Activated CD8-positive, alpha-beta T cell treated with anti-CD3 and anti-CD28 coated beads for 36 hours (primary cell): ENCODE results near the gene COA6. TPM values are rescaled to one million over a fixed set of nuclear protein-coding genes. Genes with fewer than 3 reads are reported as not detected.

Experiments used
- ATAC-seq: fragments of 200-7000 bp; cut with Tn5 transposase; one replicate; pipeline ENCODE4 v1.10.0; 2021; ENCODE audit warnings: mild to moderate bottlenecking, moderate library complexity
- CTCF ChIA-PET: fragments of 350-600 bp; sonication (Branson Sonifier 250); formaldehyde crosslinking; loops from one replicate; lab custom pipeline; 2021; ENCODE audit warnings: antibody characterized with exemption; lab: Charles Lee
- POLR2A ChIA-PET: fragments of 350-600 bp; sonication (Branson Sonifier 250); formaldehyde crosslinking; loops from one replicate; lab custom pipeline; 2021; ENCODE audit warnings: antibody characterized with exemption; lab: Charles Lee
- DNase-seq: peaks from one replicate; pipeline ENCODE4 v3.0.0-alpha.2; 2020
- H3K27ac Mint-ChIP-seq: one replicate; pipeline ENCODE4 v1.8.0; 2021; ENCODE audit warnings: mild to moderate bottlenecking, mixed read lengths
- H3K27me3 Mint-ChIP-seq: one replicate; pipeline ENCODE4 v1.8.0; 2021; ENCODE audit warnings: mixed read lengths
- H3K36me3 Mint-ChIP-seq: one replicate; pipeline ENCODE4 v1.8.0; 2021; ENCODE audit warnings: low read depth, mixed read lengths
- H3K4me1 Mint-ChIP-seq: one replicate; pipeline ENCODE4 v1.8.0; 2021; ENCODE audit warnings: low read depth, mixed read lengths
- H3K4me3 Mint-ChIP-seq: one replicate; pipeline ENCODE4 v1.8.0; 2021; ENCODE audit warnings: mild to moderate bottlenecking, moderate library complexity, mixed read lengths
- H3K9me3 Mint-ChIP-seq: one replicate; pipeline ENCODE4 v1.8.0; 2021; ENCODE audit warnings: mixed read lengths
- CTCF ChIP-seq: fragments of 200-600 bp; IDR thresholded peaks from one replicate; pipeline ENCODE4 v1.8.0; 2022; ENCODE audit warnings: antibody characterized with exemption, mild to moderate bottlenecking
- intact Hi-C: fragments of 100-400 bp; cut with micrococcal nuclease; formaldehyde crosslinking; loops from one replicate; pipeline ENCODE4 v1.10.0; 2022
- total RNA-seq, 2 experiments: library from RNA; stranded (reverse); gene quantifications; one replicate each; pipeline ENCODE4 v1.2.3, GENCODE V29; 2021

COA6 gene, protein sequence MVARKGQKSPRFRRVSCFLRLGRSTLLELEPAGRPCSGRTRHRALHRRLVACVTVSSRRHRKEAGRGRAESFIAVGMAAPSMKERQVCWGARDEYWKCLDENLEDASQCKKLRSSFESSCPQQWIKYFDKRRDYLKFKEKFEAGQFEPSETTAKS
- total RNA-seq = 10 to 100 TPM; 59.8 to 61.8 TPM

DNA sequence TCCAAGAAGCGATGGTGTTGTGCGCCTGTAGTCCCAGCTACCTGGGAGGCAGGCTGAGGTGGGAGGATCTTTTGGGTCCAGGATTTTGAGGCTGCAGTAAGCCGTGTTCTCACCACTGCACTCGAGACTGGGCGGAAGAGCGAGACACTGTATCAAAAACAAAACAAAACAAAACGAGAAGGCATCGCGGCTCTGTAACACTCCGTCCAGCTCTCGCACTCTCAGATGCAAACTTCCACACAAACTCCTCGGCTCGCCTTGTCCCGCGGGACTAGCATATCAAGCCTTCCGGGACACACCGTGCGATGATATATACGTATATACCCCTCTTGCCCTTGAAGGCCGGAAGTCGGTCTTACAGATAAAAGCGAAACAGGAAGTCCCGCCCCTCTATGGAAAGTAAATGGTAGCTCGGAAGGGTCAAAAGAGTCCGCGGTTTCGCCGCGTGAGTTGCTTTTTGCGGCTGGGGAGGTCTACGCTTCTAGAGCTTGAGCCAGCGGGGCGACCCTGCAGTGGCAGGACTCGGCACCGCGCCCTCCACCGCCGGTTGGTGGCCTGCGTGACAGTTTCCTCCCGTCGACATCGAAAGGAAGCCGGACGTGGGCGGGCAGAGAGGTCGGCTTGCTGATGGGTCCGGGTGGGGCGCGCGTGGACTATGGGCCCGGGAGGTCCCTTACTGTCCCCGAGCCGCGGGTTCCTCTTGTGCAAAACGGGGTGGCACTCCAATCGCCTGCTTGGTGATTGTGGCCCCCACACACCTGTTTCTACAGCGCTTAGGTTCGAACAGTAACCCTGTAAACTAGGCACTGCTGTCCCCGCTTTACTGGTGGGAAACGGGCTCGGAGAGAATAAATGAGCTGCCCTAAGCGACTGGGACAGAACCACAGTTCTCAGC, at the start of gene COA6:
COA6 (plus strand) TSS at position 393 of the 895 bp plus-strand sequence; CDS start at position 404, 11 bp downstream.
- Mint-ChIP-seq H3K27me3 (no peaks in the 10 kb centered on the region), H3K4me3 (peak within 1 kb of the TSS; percentile 98), H3K9me3 (no peaks in the 10 kb centered on the region), H3K36me3 (peaks cover 34% of the 10 kb centered on the region), H3K27ac (peak within 1 kb of the TSS; percentile 99), H3K4me1 (peaks cover 43% of the 10 kb centered on the region)
- intact Hi-C loops = no loop called here
- ATAC-seq (peak; percentile 87), DNase-seq (peak; percentile 95)
- ChIA-PET CTCF (interaction anchor here (0.8 to 2.5 kb wide), 8 partner anchors 10 to 161 kb away, joined by 3 to 10 read pairs (median 3); no protein-coding TSS in a partner anchor), POLR2A (interaction anchor here (0.6 to 3.3 kb wide), 14 partner anchors 9 to 106 kb away, joined by 3 to 10 read pairs (median 4); partner anchors contain the start of gene TARBP1)
- TF ChIP-seq CTCF = no peak

DNA sequence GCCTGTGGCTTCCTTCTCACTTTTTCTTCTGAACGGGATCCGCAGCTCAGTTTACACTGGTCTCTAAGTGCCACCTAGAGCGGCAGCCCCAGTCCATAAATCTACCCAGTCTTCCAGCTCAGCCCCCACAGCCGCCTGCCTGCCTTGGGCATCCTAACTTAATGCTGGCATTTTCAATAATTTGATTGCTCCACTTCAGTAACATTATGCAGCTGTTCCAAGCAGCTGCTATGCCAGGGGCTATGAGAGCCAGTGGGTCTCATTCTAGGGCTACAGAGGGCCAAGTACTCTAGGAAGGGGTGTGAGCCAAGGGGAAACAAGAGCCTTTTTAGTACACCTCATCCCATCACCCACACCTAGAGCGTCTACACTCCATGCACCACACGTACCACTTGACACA, 48.4 kb upstream of the COA6 start:
- POLR2A ChIA-PET = interaction anchor here (1.1 kb wide), 1 partner anchor 16 kb away, joined by 3 read pairs; no protein-coding TSS in a partner anchor
- Mint-ChIP-seq H3K27me3 (peaks cover 35% of the 10 kb centered on the region), H3K4me1 (peaks cover 6% of the 10 kb centered on the region), H3K9me3 (no peaks in the 10 kb centered on the region), H3K36me3 (no peaks in the 10 kb centered on the region), H3K27ac (no peak overlapping the region), H3K4me3 (no peak overlapping the region)
- TF ChIP-seq CTCF = no peak
- intact Hi-C loops = loop anchor here (5.0 kb wide), 1 partner anchor 208 kb away; no protein-coding TSS in a partner anchor
- CTCF ChIA-PET = interaction anchor here (0.7 to 5.0 kb wide), 6 partner anchors 9 to 112 kb away, joined by 3 to 60 read pairs (median 4); no protein-coding TSS in a partner anchor
- DNase-seq (no peak), ATAC-seq (no peak)

GRCh38 chr1:234325878-234326496, 47.3 kb upstream of the COA6 start:
- peaks cover 6% of the 10 kb centered on the region for H3K4me1 Mint-ChIP-seq

More at GRCh38 chr1:234325878-234326496, 47.3 kb upstream of the COA6 start:
- POLR2A ChIA-PET = no interaction called here
- CTCF ChIA-PET = interaction anchor here (0.7 to 5.0 kb wide), 18 partner anchors 10 to 1030 kb away, joined by 3 to 60 read pairs (median 6); no protein-coding TSS in a partner anchor
- DNase-seq (no peak), ATAC-seq (peak; percentile 33)
- Mint-ChIP-seq H3K4me3 (peak overlapping the region; percentile 59), H3K9me3 (no peaks in the 10 kb centered on the region), H3K36me3 (no peaks in the 10 kb centered on the region), H3K27me3 (peaks cover 38% of the 10 kb centered on the region), H3K27ac (no peak overlapping the region)
- intact Hi-C loops = loop anchor here (5.0 kb wide), 1 partner anchor 209 kb away; no protein-coding TSS in a partner anchor
- no peak for TF ChIP-seq CTCF
